GDM1 (cell line): ENCODE data around the gene RPL9.
"Not testable (repeated sequence)": the region's sequence is repeated elsewhere in the genome, so short reads cannot be mapped to it uniquely, and the experiment has no call there.

Experiments used
- DNase-seq: peaks from one replicate; lab custom pipeline; 2025; lab: John Stamatoyannopoulos, UW

Gene RPL9

DNA sequence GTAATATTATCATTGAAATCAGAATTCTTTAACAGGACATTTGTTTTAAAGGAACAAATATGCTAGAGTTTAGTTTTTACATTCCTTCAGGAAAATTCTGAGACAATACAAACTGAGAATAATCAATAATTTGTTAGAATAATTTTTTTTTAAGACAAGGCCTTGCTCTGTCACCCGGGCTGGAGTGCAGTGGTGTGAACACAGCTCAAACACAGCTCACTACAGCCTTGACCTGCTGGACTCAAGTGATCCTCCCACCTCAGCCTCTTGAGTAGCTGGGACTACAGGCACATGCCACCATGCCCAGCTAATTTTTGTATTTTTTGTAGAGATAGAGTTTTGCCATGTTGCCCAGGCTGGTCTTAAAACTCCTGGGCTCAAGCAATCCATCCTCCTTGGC is 33.4 kb downstream of the RPL9 start:
- DNase-seq, result not testable (repeated sequence)

DNA sequence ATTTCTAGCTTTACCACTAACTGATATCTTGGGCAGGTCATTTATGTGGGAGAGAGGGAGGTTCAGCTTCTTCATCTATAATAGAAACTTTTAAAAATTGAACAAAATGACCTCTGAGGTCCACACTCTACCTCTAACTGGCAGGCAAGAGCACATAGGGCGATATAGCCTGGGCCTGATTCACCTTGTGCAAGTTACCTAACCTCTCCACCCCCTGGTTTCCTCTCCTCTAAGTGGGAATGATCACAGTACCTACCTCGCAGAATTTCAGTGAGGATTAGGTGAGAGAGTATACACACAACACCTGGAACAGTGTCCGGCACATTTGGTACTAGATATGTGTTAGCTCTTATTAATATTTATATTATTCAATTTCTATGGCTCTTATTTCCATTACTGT is 36.5 kb downstream of the RPL9 start:
- no peak for DNase-seq

DNA sequence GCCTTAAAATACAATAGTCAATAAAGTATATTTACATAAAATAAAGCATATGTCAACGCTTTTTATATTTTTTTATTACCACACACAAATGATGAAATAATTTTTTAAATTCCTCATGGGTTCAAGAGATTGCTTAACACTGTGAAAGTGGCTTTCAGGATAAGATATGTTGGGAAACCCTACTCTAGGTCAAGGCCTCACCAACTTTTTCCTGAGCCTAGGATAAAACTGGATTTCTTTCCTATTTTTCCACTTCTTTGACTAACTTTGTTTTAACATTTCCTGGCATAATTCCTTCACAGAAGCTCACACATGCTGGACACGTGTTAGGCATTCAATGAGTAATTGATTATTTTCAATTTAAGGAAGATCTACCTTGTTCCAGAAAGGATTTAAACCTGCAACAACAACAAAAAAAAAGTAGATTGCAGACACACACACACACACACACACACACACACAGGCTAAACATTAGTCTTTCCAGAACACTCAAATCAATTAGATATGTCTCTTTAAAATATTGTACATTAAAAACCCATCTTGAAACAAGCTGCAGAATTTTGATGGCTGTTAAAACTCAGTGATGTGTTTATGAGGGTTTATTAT is 42.9 kb downstream of the RPL9 start:
- no peak for DNase-seq

DNA sequence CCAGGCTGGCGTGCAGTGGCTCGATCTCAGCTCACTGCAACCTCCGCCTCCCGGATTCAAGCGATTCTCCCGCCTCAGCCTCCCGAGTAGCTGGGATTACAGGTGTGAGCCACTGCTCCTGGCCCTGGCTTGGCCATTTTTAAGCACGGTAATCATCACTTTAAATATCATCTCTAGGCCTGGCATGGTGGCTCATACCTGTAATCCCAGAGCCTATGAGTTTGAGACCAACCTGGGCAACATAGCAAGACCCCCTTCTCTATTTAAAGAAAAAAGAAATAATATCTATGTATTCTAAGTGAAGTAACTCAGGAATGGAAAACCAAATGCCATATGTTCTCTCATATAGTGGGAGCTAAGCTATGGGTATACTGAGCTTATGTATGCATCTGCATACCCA is 47.2 kb downstream of the RPL9 start:
- not testable (repeated sequence) for DNase-seq

DNA sequence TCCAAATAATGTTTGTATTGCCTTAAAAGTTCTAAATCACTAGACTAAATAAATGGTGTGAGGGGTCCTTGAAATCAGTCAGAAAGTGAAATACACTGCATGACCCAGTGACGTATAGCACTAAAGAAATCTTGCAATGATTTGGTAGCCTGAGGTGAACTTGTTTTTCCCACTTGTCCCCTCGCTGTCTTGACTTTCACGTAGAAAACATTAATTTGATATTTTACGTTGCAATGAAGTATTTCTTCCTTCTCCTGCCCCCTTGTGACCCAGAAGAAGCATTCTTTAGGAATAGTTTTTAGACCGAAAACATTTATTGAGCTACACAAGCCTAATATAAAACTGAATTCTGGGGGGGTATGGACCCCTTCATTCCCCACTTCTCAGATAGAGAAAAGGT is 48.3 kb downstream of the RPL9 start:
- DNase-seq, result no peak

DNA sequence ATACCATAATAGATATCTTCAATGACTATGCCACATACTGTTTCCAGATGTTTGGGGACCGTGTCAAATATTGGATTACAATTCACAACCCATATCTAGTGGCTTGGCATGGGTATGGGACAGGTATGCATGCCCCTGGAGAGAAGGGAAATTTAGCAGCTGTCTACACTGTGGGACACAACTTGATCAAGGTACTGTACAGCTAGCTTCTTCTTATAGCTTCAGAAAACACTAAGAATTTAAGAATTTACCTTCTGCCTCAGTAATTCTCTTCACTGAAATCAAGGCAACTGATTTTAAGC is 51.2 kb downstream of the RPL9 start:
- no peak for DNase-seq

DNA sequence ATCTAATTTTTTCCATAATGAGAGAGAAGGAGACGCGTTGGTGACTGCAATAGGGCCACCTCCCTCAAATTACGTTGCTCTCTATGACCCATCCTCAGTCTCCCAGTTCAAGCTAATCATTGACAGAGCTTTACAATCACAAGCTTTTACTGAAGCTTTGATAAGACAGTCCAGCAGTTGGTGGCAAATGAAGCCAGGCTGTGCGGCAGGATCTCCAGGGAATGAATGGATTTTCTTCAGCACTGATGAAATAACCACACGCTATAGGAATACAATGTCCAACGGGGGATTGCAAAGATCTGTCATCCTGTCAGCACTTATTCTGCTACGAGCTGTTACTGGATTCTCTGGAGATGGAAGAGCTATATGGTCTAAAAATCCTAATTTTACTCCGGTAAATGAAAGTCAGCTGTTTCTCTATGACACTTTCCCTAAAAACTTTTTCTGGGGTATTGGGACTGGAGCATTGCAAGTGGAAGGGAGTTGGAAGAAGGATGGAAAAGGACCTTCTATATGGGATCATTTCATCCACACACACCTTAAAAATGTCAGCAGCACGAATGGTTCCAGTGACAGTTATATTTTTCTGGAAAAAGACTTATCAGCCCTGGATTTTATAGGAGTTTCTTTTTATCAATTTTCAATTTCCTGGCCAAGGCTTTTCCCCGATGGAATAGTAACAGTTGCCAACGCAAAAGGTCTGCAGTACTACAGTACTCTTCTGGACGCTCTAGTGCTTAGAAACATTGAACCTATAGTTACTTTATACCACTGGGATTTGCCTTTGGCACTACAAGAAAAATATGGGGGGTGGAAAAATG is 51.7 kb downstream of the RPL9 start, which contains the start of gene KLB:
TSS of gene KLB (plus strand) at position 168 of the 821 bp plus-strand sequence. CDS start at position 188, 20 bp downstream.
- no peak for DNase-seq
